Amygdala (tissue), 56 donors: ENCODE measurements around the gene LRRC74B.
"Not testable (repeated sequence)": the region's sequence is repeated elsewhere in the genome, so short reads cannot be mapped to it uniquely, and the experiment has no call there.

ENCODE experiments used
- DNase-seq, 56 donors: peaks; one replicate each; lab custom pipeline; 2025; lab: John Stamatoyannopoulos, UW

LRRC74B gene

DNA sequence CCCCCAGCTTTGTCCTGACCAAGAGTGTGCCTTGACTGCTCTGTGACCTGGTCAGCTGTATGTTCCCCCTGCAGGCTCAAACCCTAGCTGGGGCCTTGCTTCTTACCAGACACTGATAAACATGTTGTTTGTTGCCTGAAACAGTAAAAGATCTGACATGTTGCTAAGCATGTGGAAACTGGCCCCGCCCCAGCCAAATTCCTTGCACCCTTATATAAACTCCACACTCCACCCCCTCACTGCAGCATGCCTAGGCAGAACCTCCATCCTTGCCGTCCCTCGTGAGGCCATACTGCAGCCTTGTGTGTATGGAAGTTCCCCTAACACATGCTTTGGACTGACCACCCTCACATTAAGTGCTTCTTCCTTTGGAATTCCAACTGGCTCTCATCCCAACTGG is 27.3 kb downstream of the LRRC74B start:
- no peak for DNase-seq

DNA sequence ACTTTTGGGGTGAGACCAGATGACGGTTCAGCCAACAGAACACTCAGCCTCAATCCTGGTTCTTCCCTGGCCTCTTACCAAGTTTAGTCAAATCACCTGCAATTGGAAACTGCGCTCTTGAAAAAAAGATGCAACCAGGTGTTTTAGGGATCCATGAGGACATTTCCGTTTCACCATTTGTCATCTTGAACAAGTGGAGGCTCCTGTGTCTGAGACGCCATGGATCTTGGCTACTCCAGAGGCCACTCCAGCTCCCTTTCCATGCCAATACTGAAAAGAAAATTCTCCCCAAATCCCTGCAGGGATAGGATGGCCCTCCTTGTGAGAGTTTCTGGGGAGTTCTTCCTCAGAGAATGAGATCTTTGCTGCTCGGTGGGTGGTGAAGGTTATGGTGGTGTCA is 27.7 kb downstream of the LRRC74B start:
- no peak for DNase-seq

DNA sequence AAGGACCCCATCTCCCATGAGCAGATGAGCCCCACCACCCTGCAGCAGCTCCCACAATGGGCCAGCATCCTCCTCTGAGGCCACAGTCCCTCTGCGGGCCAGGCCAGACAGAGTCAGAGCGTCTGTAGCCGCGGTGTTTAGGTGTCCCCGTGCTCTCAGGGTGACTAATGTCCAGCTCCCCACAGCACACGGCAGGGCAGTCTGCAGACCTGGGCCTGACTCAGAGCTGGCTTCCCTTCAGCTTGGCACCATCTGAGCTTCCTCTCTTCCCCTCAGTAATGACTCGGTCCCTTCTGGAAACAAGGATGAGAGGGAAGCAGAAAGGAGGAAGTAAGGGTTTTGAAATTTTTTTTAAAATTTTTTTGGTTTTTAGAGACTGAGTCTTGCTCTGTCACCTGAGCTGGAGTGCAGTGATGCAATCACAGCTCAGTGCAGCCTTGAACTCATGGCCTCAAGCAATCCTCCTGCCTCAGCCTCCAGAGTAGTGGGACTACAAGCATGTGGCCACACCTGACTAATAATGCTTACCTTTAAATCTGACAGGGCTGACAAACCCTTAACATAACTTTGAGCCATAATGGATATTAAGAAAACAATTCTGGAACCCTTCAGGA is 28.5 kb downstream of the LRRC74B start:
- no peak for DNase-seq

DNA sequence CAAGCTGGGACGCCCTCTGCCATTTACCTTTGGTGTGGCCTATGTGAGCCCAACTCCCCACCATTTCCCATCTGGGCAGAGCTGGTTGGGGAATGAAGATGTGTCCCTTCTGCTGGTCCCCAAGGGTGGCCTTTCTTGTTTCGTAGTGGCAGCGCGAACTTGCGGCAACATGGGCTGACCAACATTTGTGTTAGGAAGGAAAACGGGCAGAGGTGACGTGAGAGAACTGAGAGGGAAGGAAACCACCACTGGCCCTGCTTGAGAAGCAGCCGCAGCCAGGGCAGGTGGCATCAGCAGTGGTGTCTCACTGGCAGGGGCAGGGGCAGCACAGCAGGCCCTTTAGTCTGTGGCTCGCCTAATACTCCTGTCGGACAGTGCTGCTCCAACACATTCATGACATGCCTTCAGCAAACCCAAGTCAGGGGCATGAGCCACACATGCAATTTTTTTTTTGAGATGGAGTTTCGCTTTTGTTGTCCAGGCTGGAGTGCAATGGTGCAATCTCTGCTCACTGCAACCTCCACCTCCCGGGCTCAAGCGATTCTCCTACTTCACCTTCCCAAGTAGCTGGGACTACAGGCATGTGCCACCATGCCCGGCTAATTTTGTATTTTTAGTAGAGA is 29.9 kb downstream of the LRRC74B start:
- DNase-seq = no peak

DNA sequence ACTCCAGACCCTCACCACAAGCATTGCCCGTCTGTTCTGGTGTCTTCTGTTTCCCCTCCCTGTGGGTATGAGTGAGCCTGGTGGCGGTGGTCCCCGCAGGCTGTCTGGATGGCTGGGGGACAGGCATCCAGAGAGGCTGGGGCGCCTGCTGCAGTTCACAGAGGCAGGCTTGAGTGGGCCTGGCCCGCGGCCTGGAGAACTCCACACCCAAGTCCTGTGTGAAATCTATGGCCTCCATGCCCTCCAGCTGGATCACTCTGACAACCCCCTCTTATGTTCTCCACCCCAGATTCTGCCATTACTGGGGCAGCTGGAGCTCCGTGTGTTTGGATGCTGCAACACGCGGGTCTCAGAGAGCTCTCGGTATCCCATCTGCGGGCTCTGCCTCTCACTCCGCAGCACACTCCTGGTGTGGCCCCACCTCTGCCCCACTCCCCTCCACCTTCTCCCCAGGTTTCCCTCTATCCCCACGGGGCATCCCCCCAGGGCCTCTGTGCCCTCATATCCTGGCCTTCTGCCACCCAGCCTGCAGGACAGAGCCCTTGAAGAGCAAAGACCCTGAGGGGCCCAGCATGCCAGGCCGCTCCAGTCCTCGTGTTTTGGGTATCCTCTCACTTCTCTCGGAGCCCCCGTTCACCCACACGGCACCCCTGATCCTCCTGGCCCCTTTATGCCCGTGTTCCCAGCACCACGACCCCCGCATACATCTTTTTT is 31.3 kb downstream of the LRRC74B start:
- DNase-seq = no peak

DNA sequence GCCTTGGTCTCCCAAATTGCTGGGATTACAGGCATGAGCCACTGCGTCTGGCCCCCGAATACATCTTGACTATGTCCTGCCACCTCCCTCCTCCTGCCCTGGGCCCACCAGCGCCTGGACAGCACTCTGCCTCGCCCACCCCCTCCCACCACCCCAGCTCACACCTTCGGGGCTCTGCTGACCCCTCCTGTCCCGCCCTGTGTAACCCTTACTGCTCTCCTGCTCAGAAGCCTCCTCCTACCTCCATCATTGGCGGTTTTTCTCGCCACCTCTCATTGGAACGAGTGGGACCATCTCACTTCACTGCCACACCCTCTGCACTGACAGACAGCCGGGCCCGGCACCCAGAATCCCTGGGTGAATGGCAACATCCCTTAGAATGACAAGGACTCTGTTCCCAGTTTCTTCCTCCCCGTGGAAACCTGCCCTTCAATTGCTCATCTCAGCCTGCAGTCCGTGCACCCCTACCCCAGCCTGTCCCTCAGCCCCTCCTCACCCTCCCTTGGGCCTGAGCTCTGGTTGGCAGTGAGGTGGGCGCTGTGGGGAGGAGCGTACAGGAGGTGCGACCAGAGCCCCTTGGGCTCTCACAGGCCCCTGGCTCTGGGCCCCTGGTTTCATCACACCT is 32.2 kb downstream of the LRRC74B start:
- DNase-seq = no peak

DNA sequence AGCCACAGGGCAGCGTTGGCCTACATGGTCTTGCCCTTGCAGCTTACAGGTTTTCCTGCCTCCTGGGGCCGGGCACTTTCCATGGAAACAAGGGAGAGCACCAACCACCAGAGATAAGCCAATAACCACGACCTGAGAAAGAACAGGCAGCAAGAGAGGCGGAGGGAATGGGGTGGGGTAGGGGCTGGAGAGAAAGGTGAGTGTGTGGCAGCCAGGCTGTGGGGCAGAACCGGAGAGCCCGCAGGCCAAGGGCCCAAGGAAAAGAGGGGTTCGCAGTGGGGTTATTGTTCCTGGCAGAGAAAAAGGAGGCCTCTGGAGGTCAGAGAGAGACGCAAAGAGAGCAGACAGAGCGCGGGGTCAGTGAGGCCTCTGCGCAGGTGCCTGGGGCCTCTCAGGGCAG is 33.2 kb downstream of the LRRC74B start:
- no peak for DNase-seq

DNA sequence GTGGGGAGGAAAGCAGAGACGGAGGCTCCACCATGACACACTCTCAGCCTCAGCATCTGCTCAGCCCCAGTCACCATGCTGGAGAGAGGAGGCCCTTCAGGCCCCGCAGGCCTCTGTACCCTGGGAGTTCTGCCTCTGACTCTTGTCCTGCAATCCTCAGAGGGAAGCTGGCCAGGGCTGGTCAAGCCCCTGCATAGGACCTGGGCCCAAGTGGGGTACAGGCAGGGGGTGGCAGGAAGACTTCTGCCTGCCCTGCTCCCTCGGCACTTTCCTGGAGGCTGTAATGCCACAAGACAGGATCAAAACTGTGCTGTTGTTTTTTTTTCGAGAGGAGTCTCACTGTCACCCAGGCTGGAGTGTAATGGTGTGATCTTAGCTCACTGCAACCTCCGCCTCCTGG is 33.7 kb downstream of the LRRC74B start:
- DNase-seq = no peak

DNA sequence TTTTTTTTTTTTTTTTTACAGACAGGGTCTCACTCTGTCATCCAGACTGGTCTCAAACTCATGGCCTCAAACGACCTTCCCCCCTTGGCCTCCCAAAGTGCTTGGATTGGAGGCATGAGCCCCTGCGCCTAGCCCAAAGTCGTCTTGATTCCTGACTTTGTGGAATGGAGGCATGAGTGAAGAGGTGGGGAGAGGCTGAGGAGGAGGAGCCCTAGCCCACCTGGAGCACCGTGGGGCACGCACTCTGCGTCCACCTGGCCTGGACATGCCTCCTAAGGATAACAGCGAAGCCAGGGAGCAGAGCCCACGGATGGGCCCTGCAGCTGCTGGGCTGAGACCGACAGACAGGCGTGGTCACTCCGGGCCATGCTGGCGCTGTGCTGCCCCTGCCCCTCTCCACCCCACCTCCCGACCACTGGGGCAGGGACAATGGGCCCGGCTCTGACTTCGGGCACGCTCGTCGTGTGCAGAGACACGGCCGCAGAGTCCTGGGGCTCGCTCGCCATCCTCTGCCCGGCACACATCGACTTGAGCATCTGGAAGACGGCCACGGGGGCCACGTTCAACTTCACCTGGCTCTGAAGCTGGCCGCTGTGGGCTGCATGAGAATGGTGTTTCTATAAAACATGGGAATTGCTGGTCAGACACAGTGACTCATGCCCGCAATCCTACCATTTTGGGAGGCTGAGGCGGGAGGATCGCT is 34.8 kb downstream of the LRRC74B start:
- no peak for DNase-seq

DNA sequence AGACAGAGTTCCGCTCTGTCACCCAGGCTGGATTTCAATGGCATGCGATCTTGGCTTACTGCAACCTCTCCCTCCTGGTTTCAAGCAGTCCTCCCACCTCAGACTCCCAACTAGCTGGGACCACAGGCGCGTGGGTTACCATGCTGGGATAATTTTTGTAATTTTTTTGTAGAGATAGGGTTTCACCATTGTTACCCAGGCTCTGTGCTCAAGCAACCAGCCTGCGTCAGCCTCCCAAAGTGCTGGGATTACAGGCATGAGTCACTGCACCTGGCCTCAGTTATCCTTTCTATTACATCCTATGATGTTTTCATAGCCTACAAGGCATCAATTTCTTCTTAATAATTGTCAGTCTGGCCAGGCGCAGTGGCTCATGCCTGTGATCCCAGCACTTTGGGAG is 36.5 kb downstream of the LRRC74B start:
- no peak for DNase-seq

DNA sequence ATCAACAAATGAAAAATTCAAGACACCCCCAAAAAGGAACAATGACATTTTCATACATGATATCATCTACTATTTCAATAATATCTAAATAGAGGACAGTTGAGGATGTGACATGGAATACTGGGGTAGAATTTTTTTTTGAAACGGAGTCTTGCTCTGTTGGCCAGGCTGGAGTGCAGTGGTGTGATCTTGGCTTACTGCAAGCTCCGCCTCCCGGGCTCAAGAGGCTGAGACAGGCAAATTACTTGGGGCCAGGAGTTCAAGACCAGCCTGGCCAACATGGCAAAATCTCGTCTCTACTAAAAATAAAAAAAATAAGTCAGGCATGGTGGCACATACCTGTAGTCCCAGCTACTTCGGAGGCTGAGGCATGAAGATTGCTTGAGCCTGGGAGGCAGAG is 41.4 kb downstream of the LRRC74B start:
- DNase-seq = no peak

DNA sequence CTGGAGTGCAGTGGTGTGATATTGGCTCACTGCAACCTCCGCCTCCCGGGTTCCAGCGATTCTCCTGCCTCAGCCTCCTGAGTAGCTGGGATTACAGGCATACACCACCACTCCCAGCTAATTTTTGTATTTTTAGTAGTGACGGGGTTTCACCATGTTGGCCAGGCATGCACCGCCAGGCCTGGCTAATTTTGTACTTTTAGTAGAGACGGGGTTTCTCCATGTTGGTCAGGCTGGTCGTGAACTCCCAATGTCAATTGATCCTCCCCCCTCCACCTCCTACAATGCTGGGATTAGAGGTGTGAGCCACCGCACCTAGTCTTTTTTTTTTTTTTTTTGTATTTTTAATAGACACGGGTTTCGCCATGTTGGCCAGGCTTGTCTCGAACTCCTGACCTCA is 42.2 kb downstream of the LRRC74B start:
- not testable (repeated sequence) for DNase-seq

DNA sequence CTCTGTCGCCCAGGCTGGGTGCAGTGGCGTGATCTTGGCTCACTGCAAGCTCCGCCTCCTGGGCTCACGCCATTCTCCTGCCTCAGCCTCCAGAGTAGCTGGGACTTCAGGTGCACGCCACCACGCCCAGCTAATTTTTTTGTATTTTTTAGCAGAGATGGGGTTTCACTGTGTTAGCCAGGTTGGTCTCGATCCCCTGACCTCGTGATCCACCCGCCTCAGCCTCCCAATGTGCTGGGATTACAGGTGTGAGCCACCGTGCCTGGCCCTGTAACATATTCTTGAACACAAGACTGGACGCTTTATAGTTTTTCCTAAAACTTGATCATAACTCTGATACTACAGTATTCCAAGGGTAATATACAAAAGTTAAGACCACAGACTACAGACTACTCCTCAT is 45.5 kb downstream of the LRRC74B start:
- not testable (repeated sequence) for DNase-seq

DNA sequence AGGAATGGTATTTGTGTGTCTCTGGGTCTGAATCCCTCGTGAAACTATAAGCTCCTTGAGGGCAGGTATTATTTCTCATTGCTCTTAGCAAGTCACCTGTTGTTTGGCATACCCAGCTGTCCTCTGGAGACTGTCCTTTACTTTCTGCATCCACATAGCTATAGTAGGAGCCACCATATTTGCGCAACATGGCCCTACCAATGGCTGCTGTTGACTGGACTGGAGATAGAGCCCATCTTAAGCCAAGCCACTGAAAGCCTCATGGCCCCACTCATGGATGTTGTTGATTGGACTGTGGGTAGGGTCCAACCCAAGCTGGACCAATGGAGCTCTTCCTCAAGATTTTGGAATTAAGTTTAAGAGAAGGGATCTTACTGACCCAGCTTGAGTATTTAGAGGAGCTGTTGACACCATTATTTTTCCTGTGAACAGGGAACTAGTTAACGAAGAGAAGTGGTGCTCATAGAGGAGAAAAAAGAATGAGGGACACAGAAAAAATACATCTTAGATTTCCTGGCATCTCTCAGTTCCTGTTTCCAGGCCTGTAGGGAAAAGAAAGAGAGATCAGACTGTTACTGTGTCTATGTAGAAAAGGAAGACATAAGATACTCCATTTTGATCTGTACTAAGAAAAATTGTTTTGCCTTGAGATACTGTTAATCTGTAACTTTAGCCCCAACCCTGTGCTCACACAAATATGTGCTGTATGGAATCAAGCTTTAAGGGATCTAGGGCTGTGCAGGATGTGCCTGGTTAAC is 47.2 kb downstream of the LRRC74B start:
- DNase-seq = no peak

DNA sequence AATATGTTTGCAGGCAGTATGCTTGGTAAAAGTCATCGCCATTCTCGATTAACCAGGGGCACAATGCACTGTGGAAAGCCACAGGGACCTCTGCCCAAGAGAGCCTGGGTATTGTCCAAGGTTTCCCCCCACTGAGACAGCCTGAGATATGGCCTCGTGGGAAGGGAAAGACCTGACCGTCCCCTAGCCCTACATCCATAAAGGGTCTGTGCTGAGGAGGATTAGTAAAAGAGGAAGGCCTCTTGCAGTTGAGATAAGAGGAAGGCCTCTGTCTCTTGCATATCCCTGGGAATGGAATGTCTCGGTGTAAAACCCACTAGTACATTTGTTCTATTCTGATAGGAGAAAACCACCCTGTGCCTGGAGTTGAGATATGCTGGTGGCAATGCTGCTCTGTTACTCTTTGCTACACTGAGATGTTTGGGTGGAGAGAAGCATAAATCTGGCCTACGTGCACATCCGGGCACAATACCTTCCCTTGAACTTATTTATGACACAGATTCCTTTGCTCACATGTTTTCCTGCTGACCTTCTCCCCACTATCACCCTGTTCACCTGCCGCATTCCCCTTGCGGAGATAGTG is 47.9 kb downstream of the LRRC74B start:
- not testable (repeated sequence) for DNase-seq

DNA sequence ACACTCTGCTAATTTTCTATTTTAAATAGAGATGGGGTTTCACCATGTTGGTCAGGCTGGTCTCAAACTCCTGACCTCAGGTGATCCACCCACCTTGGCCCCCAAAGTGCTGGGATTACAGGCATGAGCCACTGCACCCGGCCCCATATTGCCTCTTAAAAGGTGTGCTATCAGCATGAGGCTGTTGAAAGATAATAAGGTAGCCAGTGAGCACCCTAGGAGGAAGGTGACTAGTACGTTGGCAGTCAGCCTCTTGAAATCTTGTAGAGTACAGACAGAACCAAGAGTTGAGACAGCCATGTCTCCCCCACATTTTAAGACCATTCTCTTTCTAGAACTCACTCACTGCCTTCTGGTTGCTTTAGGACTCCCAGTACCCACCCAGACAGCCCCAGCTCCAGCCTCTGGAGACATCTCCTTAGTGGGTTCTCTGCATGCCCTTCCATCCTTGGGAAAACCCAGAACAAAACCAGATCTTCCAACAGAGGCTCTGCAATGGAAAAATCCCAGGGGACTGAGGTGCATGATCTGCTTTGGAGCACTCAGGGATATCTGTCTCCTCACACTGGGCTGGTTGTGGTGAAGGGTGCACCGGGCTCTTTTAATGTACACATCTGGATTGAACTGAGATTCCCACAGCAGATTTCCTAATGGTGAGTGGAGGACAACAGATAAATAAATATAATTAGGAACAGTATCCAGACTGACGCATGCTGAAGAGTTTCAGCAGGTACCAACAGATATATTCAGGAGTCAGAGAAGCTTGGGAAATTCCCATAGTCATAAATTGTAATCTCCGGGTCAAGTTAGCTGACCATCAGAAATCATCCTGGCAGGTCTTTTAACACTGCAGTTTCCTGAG is 49.4 kb downstream of the LRRC74B start:
- no peak for DNase-seq

DNA sequence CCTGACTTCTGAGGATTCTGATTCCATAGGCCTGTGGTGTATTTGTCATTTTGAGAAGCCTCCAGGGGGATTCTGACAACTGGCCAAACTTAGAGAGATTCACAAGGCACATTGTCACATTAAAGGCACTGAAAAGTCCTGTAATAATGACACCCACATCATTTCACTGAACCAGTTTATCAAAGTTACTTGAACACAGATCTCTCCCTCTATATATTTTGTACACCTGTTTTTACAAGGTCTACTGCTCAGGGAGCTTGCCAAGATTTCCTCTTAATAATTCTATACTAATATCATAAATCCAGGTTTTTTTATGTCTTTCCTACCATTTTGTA is 50.0 kb downstream of the LRRC74B start:
- DNase-seq = no peak

DNA sequence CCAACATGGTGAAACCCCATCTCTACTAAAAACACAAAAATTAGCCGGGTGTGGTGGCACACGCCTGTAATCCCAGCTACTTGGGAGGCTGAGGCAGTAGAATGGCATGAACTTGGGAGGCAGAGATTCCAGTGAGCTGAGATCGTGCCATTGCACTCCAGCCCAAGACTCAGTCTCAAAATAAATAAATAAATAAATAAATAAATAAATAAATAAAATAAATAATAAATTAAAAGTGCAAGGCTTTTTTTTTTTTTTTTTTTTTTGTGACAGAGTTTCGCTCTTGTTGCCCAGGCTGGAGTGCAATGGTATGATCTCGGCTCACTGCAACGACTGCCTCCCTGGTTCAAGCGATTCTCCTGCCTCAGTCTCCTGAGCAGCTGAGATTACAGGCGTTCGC is 51.1 kb downstream of the LRRC74B start:
- not testable (repeated sequence) for DNase-seq

DNA sequence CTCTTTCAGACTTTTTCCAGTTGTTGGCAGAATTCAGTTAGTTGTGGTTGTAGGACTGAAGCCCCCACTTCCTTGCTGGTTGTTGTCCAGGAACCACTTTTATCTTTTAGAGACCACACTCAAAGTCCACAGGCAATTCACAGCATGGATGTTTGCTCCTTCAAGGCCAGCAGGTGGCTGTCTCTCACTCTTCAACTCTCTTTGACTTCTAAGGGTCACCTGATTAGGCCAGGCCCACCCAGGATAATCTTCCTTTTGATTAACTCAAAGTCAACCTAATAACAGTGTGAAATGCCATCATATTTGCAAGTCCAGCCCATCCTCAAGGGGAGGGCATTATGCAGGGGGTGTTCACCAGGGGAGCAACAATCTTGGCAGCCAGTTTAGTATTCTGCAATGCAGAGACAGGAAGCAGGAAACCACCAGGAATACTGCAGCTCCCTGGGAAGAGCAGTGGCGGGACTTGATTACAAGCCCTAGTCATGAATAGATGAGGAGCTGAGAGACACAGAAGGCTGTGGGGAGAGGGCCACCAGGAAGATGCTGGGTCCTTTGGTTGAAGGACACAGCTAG is 52.4 kb downstream of the LRRC74B start:
- no peak for DNase-seq
